Measurements from ENCODE around the gene LOXHD1.

LOXHD1 gene

GRCh38 chr18:46447792-46448191 is 209.2 kb downstream of the LOXHD1 start (continued):
- TF ChIP-seq, protein P1, sequence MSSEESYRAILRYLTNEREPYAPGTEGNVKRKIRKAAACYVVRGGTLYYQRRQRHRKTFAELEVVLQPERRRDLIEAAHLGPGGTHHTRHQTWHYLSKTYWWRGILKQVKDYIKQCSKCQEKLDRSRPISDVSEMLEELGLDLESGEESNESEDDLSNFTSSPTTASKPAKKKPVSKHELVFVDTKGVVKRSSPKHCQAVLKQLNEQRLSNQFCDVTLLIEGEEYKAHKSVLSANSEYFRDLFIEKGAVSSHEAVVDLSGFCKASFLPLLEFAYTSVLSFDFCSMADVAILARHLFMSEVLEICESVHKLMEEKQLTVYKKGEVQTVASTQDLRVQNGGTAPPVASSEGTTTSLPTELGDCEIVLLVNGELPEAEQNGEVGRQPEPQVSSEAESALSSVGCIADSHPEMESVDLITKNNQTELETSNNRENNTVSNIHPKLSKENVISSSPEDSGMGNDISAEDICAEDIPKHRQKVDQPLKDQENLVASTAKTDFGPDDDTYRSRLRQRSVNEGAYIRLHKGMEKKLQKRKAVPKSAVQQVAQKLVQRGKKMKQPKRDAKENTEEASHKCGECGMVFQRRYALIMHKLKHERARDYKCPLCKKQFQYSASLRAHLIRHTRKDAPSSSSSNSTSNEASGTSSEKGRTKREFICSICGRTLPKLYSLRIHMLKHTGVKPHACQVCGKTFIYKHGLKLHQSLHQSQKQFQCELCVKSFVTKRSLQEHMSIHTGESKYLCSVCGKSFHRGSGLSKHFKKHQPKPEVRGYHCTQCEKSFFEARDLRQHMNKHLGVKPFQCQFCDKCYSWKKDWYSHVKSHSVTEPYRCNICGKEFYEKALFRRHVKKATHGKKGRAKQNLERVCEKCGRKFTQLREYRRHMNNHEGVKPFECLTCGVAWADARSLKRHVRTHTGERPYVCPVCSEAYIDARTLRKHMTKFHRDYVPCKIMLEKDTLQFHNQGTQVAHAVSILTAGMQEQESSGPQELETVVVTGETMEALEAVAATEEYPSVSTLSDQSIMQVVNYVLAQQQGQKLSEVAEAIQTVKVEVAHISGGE (tag by site-specific recombination; conservative IDR thresholded peaks at IDR 0.05; ENCODE audit: low read depth), result no peak
- TF ChIP-seq ZNF837 (tag by site-specific recombination; IDR thresholded peaks at IDR 0.05), result no peak
- TF ChIP-seq, protein P2, sequence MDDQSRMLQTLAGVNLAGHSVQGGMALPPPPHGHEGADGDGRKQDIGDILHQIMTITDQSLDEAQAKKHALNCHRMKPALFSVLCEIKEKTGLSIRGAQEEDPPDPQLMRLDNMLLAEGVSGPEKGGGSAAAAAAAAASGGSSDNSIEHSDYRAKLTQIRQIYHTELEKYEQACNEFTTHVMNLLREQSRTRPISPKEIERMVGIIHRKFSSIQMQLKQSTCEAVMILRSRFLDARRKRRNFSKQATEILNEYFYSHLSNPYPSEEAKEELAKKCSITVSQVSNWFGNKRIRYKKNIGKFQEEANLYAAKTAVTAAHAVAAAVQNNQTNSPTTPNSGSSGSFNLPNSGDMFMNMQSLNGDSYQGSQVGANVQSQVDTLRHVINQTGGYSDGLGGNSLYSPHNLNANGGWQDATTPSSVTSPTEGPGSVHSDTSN (CRISPR knock-in tag; IDR thresholded peaks at IDR 0.05), result no peak
- TF ChIP-seq ZSCAN16 (tag by site-specific recombination; IDR thresholded peaks at IDR 0.05), result no peak
- TF ChIP-seq ZNF10 (tag by site-specific recombination; IDR thresholded peaks at IDR 0.05), result no peak
- no peak for TF ChIP-seq MYNN (tag by site-specific recombination; IDR thresholded peaks at IDR 0.05; ENCODE audit: borderline replicate concordance)
- TF ChIP-seq GLI4 (tag by site-specific recombination; IDR thresholded peaks at IDR 0.05), result no peak
- no peak for TF ChIP-seq ZNF621 (tag by site-specific recombination; IDR thresholded peaks at IDR 0.05)

DNA sequence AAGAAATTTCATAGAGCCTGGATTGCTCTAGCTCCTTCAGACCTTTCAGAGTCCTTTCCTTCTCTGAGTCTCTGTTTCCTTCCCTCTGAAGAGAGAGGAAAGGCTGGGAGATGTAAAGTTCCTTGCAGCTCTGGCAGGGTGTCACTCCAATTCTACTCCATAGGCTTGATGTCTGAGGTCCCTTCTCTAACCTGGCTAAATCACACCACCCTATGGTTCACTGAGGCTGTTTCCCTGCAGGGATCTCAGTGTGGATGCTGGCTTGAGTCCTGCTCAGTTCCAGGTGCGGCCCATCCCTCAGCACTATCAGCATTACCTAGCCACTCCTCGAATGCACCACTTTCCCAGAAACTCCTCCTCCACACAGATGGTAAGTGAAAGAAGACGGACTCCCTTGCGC is 209.7 kb downstream of the LOXHD1 start:
- ChIA-PET POLR2A (no interaction called here), CTCF (interaction anchor here (0.6 to 0.8 kb wide), 2 partner anchors 8 to 210 kb away, joined by 3 to 4 read pairs; no protein-coding TSS in a partner anchor)
- no peaks in the 10 kb centered on the region; a peak in 1 of 3 replicates for H3K36me3 ChIP-seq (ENCODE audit: control insufficient read depth in 2 of 2, insufficient read depth in 1 of 2, low read length in 2 of 2)
- H3K4me3 ChIP-seq (ENCODE audit: low read depth, low read length), result no peak overlapping the region
- no peak overlapping the region for H3K27ac ChIP-seq (ENCODE audit: extremely low read depth, low read depth, low read length)
- no peaks in the 10 kb centered on the region for H3K9me3 ChIP-seq (ENCODE audit: control insufficient read depth, insufficient read depth, low read depth, low read length)
- TF ChIP-seq ZFP41 (tag by site-specific recombination; IDR thresholded peaks at IDR 0.05; ENCODE audit: borderline replicate concordance) (no peak), ZNF341 (tag by site-specific recombination; IDR thresholded peaks at IDR 0.05; ENCODE audit: low read depth) (no peak), ZNF629 (tag by site-specific recombination; IDR thresholded peaks at IDR 0.05) (no peak), ZNF433 (tag by site-specific recombination; IDR thresholded peaks at IDR 0.05; ENCODE audit: low read depth) (no peak)
- no peaks in the 10 kb centered on the region for H3K4me1 ChIP-seq (ENCODE audit: control insufficient read depth, insufficient read depth, low read length)

DNA sequence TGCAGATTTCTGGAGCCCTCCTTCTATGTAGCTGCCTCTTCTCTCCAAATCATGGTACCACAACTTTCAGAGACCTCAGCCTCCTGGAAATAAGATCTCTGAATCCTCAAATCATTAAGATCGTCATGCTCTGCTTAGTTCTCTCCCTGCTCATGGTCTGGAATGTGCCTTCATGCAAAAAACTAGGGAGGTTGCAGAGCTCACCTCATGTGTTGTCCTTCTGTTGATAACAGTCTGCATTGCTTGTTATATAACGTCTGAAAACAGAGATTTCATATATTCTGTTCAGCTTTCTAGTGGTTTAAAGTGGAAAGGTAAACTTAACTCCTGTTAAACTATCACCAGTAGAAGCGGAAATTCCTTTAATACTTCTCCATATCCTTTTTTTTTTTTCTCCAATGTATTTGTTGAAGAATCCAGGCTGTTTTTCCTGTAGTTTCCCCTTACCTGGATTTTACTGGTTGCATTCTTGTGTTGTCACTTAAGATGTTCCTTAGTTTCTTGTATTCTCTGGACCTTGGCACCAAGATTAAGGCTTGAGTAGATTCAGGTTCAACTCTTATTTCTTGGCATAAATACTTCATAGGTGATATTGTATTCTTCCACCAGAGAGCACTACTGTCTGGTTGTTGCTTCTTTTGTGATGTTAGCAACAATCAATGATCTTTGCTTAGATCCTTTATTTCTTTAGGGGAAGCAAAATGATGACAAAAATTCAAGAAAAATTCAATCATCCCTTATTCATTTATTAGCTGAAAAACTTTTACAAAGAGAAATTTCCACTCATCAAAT is 211.3 kb downstream of the LOXHD1 start:
- H3K4me3 ChIP-seq (ENCODE audit: low read depth, low read length), result no peak overlapping the region
- H3K4me1 ChIP-seq (ENCODE audit: control insufficient read depth, insufficient read depth, low read length), result no peaks in the 10 kb centered on the region
- no peaks in the 10 kb centered on the region; a peak in 1 of 3 replicates for H3K36me3 ChIP-seq (ENCODE audit: control insufficient read depth in 2 of 2, insufficient read depth in 1 of 2, low read length in 2 of 2)
- CTCF ChIA-PET, result interaction anchor here (0.6 kb wide), 1 partner anchor 74 kb away, joined by 3 read pairs; no protein-coding TSS in a partner anchor
- POLR2A ChIA-PET, result no interaction called here
- no peaks in the 10 kb centered on the region for H3K9me3 ChIP-seq (ENCODE audit: control insufficient read depth, insufficient read depth, low read depth, low read length)
- TF ChIP-seq, protein P1 (tag by site-specific recombination; conservative IDR thresholded peaks at IDR 0.05; ENCODE audit: low read depth), result no peak
- TF ChIP-seq ZFP3 (tag by site-specific recombination; IDR thresholded peaks at IDR 0.05; ENCODE audit: low read depth) (no peak), ZNF148 (tag by site-specific recombination; IDR thresholded peaks at IDR 0.05; ENCODE audit: borderline replicate concordance) (no peak), TRIM28 (IDR thresholded peaks at IDR 0.05; ENCODE audit: borderline replicate concordance, low read length) (no peak), ZNF473 (tag by site-specific recombination; IDR thresholded peaks at IDR 0.05) (no peak), ZEB2 (tag by site-specific recombination; IDR thresholded peaks at IDR 0.05) (no peak), ZNF521 (tag by site-specific recombination; IDR thresholded peaks at IDR 0.05) (no peak)
- no peak overlapping the region for H3K27ac ChIP-seq (ENCODE audit: extremely low read depth, low read depth, low read length)

All from HEK293 (cell line).